ENCODE measurements around the gene ADGRE3.

ADGRE3 gene

GRCh38 chr19:14677464-14677863, 2.8 kb upstream of the ADGRE3 start:
- H3K79me2 ChIP-seq (ENCODE audit: control insufficient read depth, low read length) = no peaks in the 10 kb centered on the region
- H3K27ac ChIP-seq (ENCODE audit: low read depth, low read length) = no peak overlapping the region
- H3K9me2 ChIP-seq (replicated peaks; ENCODE audit: control insufficient read depth, low read length) = no peaks in the 10 kb centered on the region
- H3K27me3 ChIP-seq (ENCODE audit: control insufficient read depth, low read length) = no peaks in the 10 kb centered on the region
- no peaks in the 10 kb centered on the region for H3F3A ChIP-seq (ENCODE audit: control insufficient read depth, insufficient read depth)
- peaks cover 15% of the 10 kb centered on the region for H3K4me1 ChIP-seq (ENCODE audit: control insufficient read depth, low read length)
- H4K20me1 ChIP-seq (ENCODE audit: control insufficient read depth, insufficient read depth, low read depth, low read length) = no peaks in the 10 kb centered on the region
- no peak overlapping the region for H3K4me3 ChIP-seq (ENCODE audit: low read length)
- H3K9me3 ChIP-seq (ENCODE audit: control insufficient read depth, insufficient read depth, low read length) = no peaks in the 10 kb centered on the region
- H3K4me2 ChIP-seq (ENCODE audit: low read length) = no peak overlapping the region
- no peak for TF ChIP-seq CTCF (IDR thresholded peaks at IDR 0.05; ENCODE audit: low read depth, low read length, poor library complexity, severe bottlenecking)
- TF ChIP-seq EZH2phosphoT487 (IDR thresholded peaks at IDR 0.05; ENCODE audit: borderline replicate concordance, low read length) = no peak
- no peaks in the 10 kb centered on the region for H3K36me3 ChIP-seq (ENCODE audit: control insufficient read depth, low read length)

GRCh38 chr19:14676762-14677161, 2.1 kb upstream of the ADGRE3 start:
- no peaks in the 10 kb centered on the region for H3K79me2 ChIP-seq (ENCODE audit: control insufficient read depth, low read length)
- TF ChIP-seq CTCF (IDR thresholded peaks at IDR 0.05; ENCODE audit: low read depth, low read length, poor library complexity, severe bottlenecking) = no peak
- TF ChIP-seq EZH2phosphoT487 (IDR thresholded peaks at IDR 0.05; ENCODE audit: borderline replicate concordance, low read length) = no peak
- no peak overlapping the region for H3K4me2 ChIP-seq (ENCODE audit: low read length)
- H3K36me3 ChIP-seq (ENCODE audit: control insufficient read depth, low read length) = no peaks in the 10 kb centered on the region
- no peaks in the 10 kb centered on the region for H4K20me1 ChIP-seq (ENCODE audit: control insufficient read depth, insufficient read depth, low read depth, low read length)
- peaks cover 21% of the 10 kb centered on the region for H3K4me1 ChIP-seq (ENCODE audit: control insufficient read depth, low read length)
- H3K27me3 ChIP-seq (ENCODE audit: control insufficient read depth, low read length) = no peaks in the 10 kb centered on the region
- H3K9me3 ChIP-seq (ENCODE audit: control insufficient read depth, insufficient read depth, low read length) = no peaks in the 10 kb centered on the region
- no peak overlapping the region for H3K4me3 ChIP-seq (ENCODE audit: low read length)
- H3K27ac ChIP-seq (ENCODE audit: low read depth, low read length) = no peak overlapping the region
- H3F3A ChIP-seq (ENCODE audit: control insufficient read depth, insufficient read depth) = no peaks in the 10 kb centered on the region
- no peaks in the 10 kb centered on the region for H3K9me2 ChIP-seq (replicated peaks; ENCODE audit: control insufficient read depth, low read length)

GRCh38 chr19:14673088-14673487, 1.6 kb downstream of the ADGRE3 start:
- H4K20me1 ChIP-seq (ENCODE audit: control insufficient read depth, insufficient read depth, low read depth, low read length) = no peaks in the 10 kb centered on the region
- H3K4me1 ChIP-seq (ENCODE audit: control insufficient read depth, low read length) = peaks cover 23% of the 10 kb centered on the region
- no peaks in the 10 kb centered on the region for H3K36me3 ChIP-seq (ENCODE audit: control insufficient read depth, low read length)
- no peaks in the 10 kb centered on the region for H3K9me3 ChIP-seq (ENCODE audit: control insufficient read depth, insufficient read depth, low read length)
- no peaks in the 10 kb centered on the region for H3F3A ChIP-seq (ENCODE audit: control insufficient read depth, insufficient read depth)
- H3K9me2 ChIP-seq (replicated peaks; ENCODE audit: control insufficient read depth, low read length) = no peaks in the 10 kb centered on the region
- TF ChIP-seq CTCF (IDR thresholded peaks at IDR 0.05; ENCODE audit: low read depth, low read length, poor library complexity, severe bottlenecking) (no peak), EZH2phosphoT487 (IDR thresholded peaks at IDR 0.05; ENCODE audit: borderline replicate concordance, low read length) (no peak)
- H3K4me3 ChIP-seq (ENCODE audit: low read length) = no peak overlapping the region
- no peak overlapping the region for H3K4me2 ChIP-seq (ENCODE audit: low read length)
- no peaks in the 10 kb centered on the region for H3K79me2 ChIP-seq (ENCODE audit: control insufficient read depth, low read length)
- H3K27me3 ChIP-seq (ENCODE audit: control insufficient read depth, low read length) = no peaks in the 10 kb centered on the region
- no peak overlapping the region for H3K27ac ChIP-seq (ENCODE audit: low read depth, low read length)
